AML-193 (cell line): ENCODE results near the gene TRUB1.
"Not testable (repeated sequence)": the region's sequence is repeated elsewhere in the genome, so short reads cannot be mapped to it uniquely, and the experiment has no call there.

Source experiments
- DNase-seq, 2 experiments: peaks; one replicate each; lab custom pipeline; 2025; lab: John Stamatoyannopoulos, UW

Gene TRUB1

GRCh38 chr10:114925587-114926586 is 12.1 kb upstream of the TRUB1 start:
- DNase-seq: no peak

GRCh38 chr10:114928818-114929217 is 9.2 kb upstream of the TRUB1 start:
- DNase-seq: no peak

GRCh38 chr10:114930320-114930719 is 7.7 kb upstream of the TRUB1 start:
- no peak for DNase-seq

- DNase-seq: no peak
Observed at GRCh38 chr10:114931072-114931679, 6.8 kb upstream of the TRUB1 start.

GRCh38 chr10:114932225-114932624 is 5.8 kb upstream of the TRUB1 start:
- DNase-seq: no peak

GRCh38 chr10:114932945-114933344 is 5.0 kb upstream of the TRUB1 start:
- no peak for DNase-seq

GRCh38 chr10:114933588-114933987 is 4.4 kb upstream of the TRUB1 start:
- DNase-seq: no peak

GRCh38 chr10:114933995-114934394 is 4.0 kb upstream of the TRUB1 start:
- DNase-seq: not testable (repeated sequence)

GRCh38 chr10:114938856-114939193 is 830 bp downstream of the TRUB1 start:
- DNase-seq: no peak

GRCh38 chr10:114940735-114941134 is 2.7 kb downstream of the TRUB1 start:
- no peak for DNase-seq

- no peak for DNase-seq
Observed at GRCh38 chr10:114943000-114943399, 5.0 kb downstream of the TRUB1 start.

- DNase-seq: no peak
Observed at GRCh38 chr10:114953047-114953446, 15.1 kb downstream of the TRUB1 start.

- no peak for DNase-seq
Observed at GRCh38 chr10:114955984-114956383, 18.0 kb downstream of the TRUB1 start.

GRCh38 chr10:114956466-114956865 is 18.5 kb downstream of the TRUB1 start:
- DNase-seq: no peak

- no peak for DNase-seq
Observed at GRCh38 chr10:114957122-114957521, 19.1 kb downstream of the TRUB1 start.

GRCh38 chr10:114957673-114958072 is 19.7 kb downstream of the TRUB1 start:
- no peak for DNase-seq

GRCh38 chr10:114962441-114962840 is 24.4 kb downstream of the TRUB1 start:
- no peak for DNase-seq

GRCh38 chr10:114963908-114964307 is 25.9 kb downstream of the TRUB1 start:
- DNase-seq: no peak

GRCh38 chr10:114967071-114967470 is 29.1 kb downstream of the TRUB1 start:
- no peak for DNase-seq

- DNase-seq: no peak
Observed at GRCh38 chr10:114970515-114970914, 32.5 kb downstream of the TRUB1 start.

GRCh38 chr10:114973306-114973705 is 35.3 kb downstream of the TRUB1 start:
- DNase-seq: no peak

- DNase-seq: no peak
Observed at GRCh38 chr10:114973997-114974396, 36.0 kb downstream of the TRUB1 start.

- DNase-seq: no peak
Observed at GRCh38 chr10:114974625-114975024, 36.6 kb downstream of the TRUB1 start.
